ENCODE results near the gene NEXN. TPM values are rescaled to one million over a fixed set of nuclear protein-coding genes. Genes with fewer than 3 reads are reported as not detected.
"Not testable (repeated sequence)": the region's sequence is repeated elsewhere in the genome, so short reads cannot be mapped to it uniquely, and the experiment has no call there.

The NEXN gene
- total RNA-seq, 4 donors from 2014 or later = 5.6 to 38.0 (median 10.5) TPM

- TF ChIP-seq POLR2A (IDR thresholded peaks at IDR 0.05) = no peak
- TF ChIP-seq CTCF (IDR thresholded peaks at IDR 0.05) = no peak
- Histone ChIP-seq H3K4me3 (peak overlapping the region; percentile 54 to 80 (median 76)), H3K27ac (peak overlapping the region in 1 of 4 donors; percentile 94), H3K9me3 (no peaks in the 10 kb centered on the region), H3K4me1 (peaks cover 0 to 28% (median 13%) of the 10 kb centered on the region in 4 donors), H3K27me3 (no peaks in the 10 kb centered on the region), H3K36me3 (peaks cover 0 to 6% (median 0%) of the 10 kb centered on the region in 3 donors)
- DNase-seq = no peak
Measured at GRCh38 chr1:77975907-77976306, 87.5 kb downstream of the NEXN start.

- peak overlapping the region in 2 of 4 donors; percentile 94 to 95 for H3K27ac ChIP-seq
- H3K27me3 ChIP-seq = no peaks in the 10 kb centered on the region
- no peak for TF ChIP-seq POLR2A (IDR thresholded peaks at IDR 0.05)
- no peak for TF ChIP-seq CTCF (IDR thresholded peaks at IDR 0.05)
- peaks cover 0 to 6% (median 0%) of the 10 kb centered on the region in 3 donors for H3K36me3 ChIP-seq
- H3K4me3 ChIP-seq = peak overlapping the region; percentile 54 to 80 (median 76)
- H3K4me1 ChIP-seq = peaks cover 0 to 28% (median 13%) of the 10 kb centered on the region in 4 donors
- no peak for DNase-seq
- no peaks in the 10 kb centered on the region for H3K9me3 ChIP-seq
Measured at GRCh38 chr1:77976433-77977076, 88.1 kb downstream of the NEXN start.

DNA sequence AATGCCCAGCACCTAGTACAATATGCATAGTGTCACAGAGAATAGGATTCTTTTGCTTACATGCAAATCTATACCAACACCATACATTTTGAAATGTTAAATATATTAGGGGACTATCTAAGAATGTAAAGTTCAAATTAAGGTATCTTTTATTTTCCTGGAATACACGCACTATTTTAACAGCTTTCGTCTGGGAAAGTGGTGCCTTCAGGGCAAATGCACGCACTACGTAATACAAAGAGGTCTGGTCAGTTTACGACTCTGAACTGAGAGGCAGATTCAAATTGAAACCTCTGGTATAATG is 89.5 kb downstream of the NEXN start:
- no peaks in the 10 kb centered on the region for H3K27me3 ChIP-seq
- DNase-seq = no peak
- H3K4me1 ChIP-seq = peaks cover 0 to 28% (median 13%) of the 10 kb centered on the region in 4 donors
- peaks cover 0 to 6% (median 0%) of the 10 kb centered on the region in 3 donors for H3K36me3 ChIP-seq
- H3K9me3 ChIP-seq = no peaks in the 10 kb centered on the region
- peak overlapping the region; percentile 94 to 99 (median 96) for H3K27ac ChIP-seq
- no peak for TF ChIP-seq CTCF (IDR thresholded peaks at IDR 0.05)
- TF ChIP-seq POLR2A (IDR thresholded peaks at IDR 0.05) = no peak
- H3K4me3 ChIP-seq = peak overlapping the region; percentile 54 to 80 (median 76)

GRCh38 chr1:77978293-77978968 is 90.0 kb downstream of the NEXN start:
- H3K4me3 ChIP-seq = peak overlapping the region; percentile 54 to 80 (median 76)
- H3K36me3 ChIP-seq = peaks cover 0 to 6% (median 0%) of the 10 kb centered on the region in 3 donors
- peak; percentile 38 to 43 for TF ChIP-seq POLR2A (IDR thresholded peaks at IDR 0.05)
- TF ChIP-seq CTCF (IDR thresholded peaks at IDR 0.05) = no peak
- peaks cover 0 to 28% (median 13%) of the 10 kb centered on the region in 4 donors for H3K4me1 ChIP-seq
- H3K9me3 ChIP-seq = no peaks in the 10 kb centered on the region
- H3K27ac ChIP-seq = peak overlapping the region; percentile 94 to 99 (median 96)
- H3K27me3 ChIP-seq = no peaks in the 10 kb centered on the region
- peak in 2 of 3 donors; percentile 78 to 86 for DNase-seq

GRCh38 chr1:77978969-77979876 is 90.8 kb downstream of the NEXN start, which contains the start of gene FUBP1:
FUBP1 (minus strand) TSS chr1:77979072; CDS start chr1:77979004, 68 bp downstream.
- H3K36me3 ChIP-seq = peaks cover 0 to 6% (median 0%) of the 10 kb centered on the region in 3 donors
- TF ChIP-seq POLR2A (IDR thresholded peaks at IDR 0.05) (peak; percentile 60 to 67), CTCF (IDR thresholded peaks at IDR 0.05) (peak; percentile 60 to 85 (median 71))
- no peaks in the 10 kb centered on the region for H3K9me3 ChIP-seq
- H3K27me3 ChIP-seq = no peaks in the 10 kb centered on the region
- H3K4me3 ChIP-seq = peak within 1 kb of the TSS; percentile 54 to 80 (median 76)
- peaks cover 0 to 28% (median 13%) of the 10 kb centered on the region in 4 donors for H3K4me1 ChIP-seq
- peak; percentile 93 to 98 (median 94) for DNase-seq
- peak within 1 kb of the TSS; percentile 94 to 99 (median 96) for H3K27ac ChIP-seq

- H3K27ac ChIP-seq = peak overlapping the region in 1 of 4 donors; percentile 23
- not testable (repeated sequence) for H3K27me3 ChIP-seq, H3K4me3 ChIP-seq, H3K36me3 ChIP-seq, H3K9me3 ChIP-seq, H3K4me1 ChIP-seq, DNase-seq
Measured at GRCh38 chr1:77983352-77983996, 95.0 kb downstream of the NEXN start.

Measured in Peyer's patch (tissue), 4 donors.